Right atrium auricular region (tissue), 2 donors: Measurements from ENCODE around the gene TXNL4A. TPM values are rescaled to one million over a fixed set of nuclear protein-coding genes. Genes with fewer than 3 reads are reported as not detected.

Experiments used
- DNase-seq: peaks from one replicate; pipeline ENCODE4 v3.0.0-alpha.2; 2019; ENCODE audit warnings: low spot score
- H3K27ac ChIP-seq, 2 donors: fragments of 200-600 bp; sonication (generic); 1 replicate in 1 of 2; 2 replicates in 1 of 2; pipeline ENCODE4 v1.5.1; 2016 to 2019
- H3K27me3 ChIP-seq, 2 donors: fragments of 200-600 bp; sonication (generic); one replicate each; pipeline versions ENCODE4 v1.5.1 to v1.6.0; 2017 to 2019
- H3K36me3 ChIP-seq: fragments of 200-600 bp; sonication (generic); one replicate; pipeline ENCODE4 v1.5.1; 2016
- H3K4me1 ChIP-seq, 2 donors: fragments of 200-600 bp; sonication (generic); one replicate each; pipeline versions ENCODE4 v1.5.1 to v1.6.0; 2017 to 2019
- H3K4me3 ChIP-seq, 2 donors: fragments of 200-600 bp; sonication (generic); 1 replicate in 1 of 2; 2 replicates in 1 of 2; pipeline ENCODE4 v1.5.1; 2017 to 2019; ENCODE audit warnings: mild to moderate bottlenecking in 1 of 2, moderate library complexity in 1 of 2
- H3K9me3 ChIP-seq, 2 donors: fragments of 200-600 bp; sonication (generic); one replicate each; pipeline ENCODE4 v1.5.1; 2019
- CTCF ChIP-seq, 2 donors: fragments of 200-600 bp; sonication (generic); IDR thresholded peaks; one replicate each; pipeline ENCODE4 v1.5.1; 2019; ENCODE audit warnings: antibody characterized with exemption in 2 of 2
- total RNA-seq, 2 donors: library from RNA; depleted of rRNA; stranded (reverse); fragments of >200 nt; gene quantifications; one replicate each; pipeline ENCODE4 v1.1.0, GENCODE V29; 2016

The TXNL4A gene
- total RNA-seq, 2 donors from 2014 or later = 20.8 to 37.5 TPM

GRCh38 chr18:79965119-79965902 is 23.1 kb downstream of the TXNL4A start:
- no peaks in the 10 kb centered on the region for H3K27me3 ChIP-seq

GRCh38 chr18:79964330-79965118 is 23.8 kb downstream of the TXNL4A start, which contains the start of gene HSBP1L1:
Gene HSBP1L1, plus strand, starts transcription at chr18:79964643. Its CDS starts 93 bp downstream, at chr18:79964736.
- peak; percentile 12 to 53 for TF ChIP-seq CTCF (IDR thresholded peaks at IDR 0.05)
- Histone ChIP-seq H3K27me3 (no peaks in the 10 kb centered on the region), H3K4me1 (peaks cover 0 to 18% of the 10 kb centered on the region in 2 donors), H3K9me3 (no peaks in the 10 kb centered on the region), H3K4me3 (peak within 1 kb of the TSS; percentile 50 to 71), H3K36me3 (no peaks in the 10 kb centered on the region), H3K27ac (peak within 1 kb of the TSS; percentile 65 to 75)
- no peak for DNase-seq

More at GRCh38 chr18:79965119-79965902, 23.1 kb downstream of the TXNL4A start:
- Histone ChIP-seq H3K4me3 (peak overlapping the region; percentile 50 to 71), H3K36me3 (no peaks in the 10 kb centered on the region), H3K4me1 (peaks cover 0 to 18% of the 10 kb centered on the region in 2 donors), H3K9me3 (no peaks in the 10 kb centered on the region), H3K27ac (peak overlapping the region; percentile 65 to 75)
- TF ChIP-seq CTCF (IDR thresholded peaks at IDR 0.05) = no peak
- no peak for DNase-seq

GRCh38 chr18:79963658-79964329 is 24.6 kb downstream of the TXNL4A start:
- no peak for TF ChIP-seq CTCF (IDR thresholded peaks at IDR 0.05)
- peaks cover 0 to 18% of the 10 kb centered on the region in 2 donors for H3K4me1 ChIP-seq
- peak overlapping the region; percentile 50 to 71 for H3K4me3 ChIP-seq
- H3K9me3 ChIP-seq = no peaks in the 10 kb centered on the region
- H3K27ac ChIP-seq = peak overlapping the region; percentile 65 to 75
- H3K36me3 ChIP-seq = no peaks in the 10 kb centered on the region
- no peaks in the 10 kb centered on the region for H3K27me3 ChIP-seq
- no peak for DNase-seq

GRCh38 chr18:79962835-79963657 is 25.3 kb downstream of the TXNL4A start:
- no peak overlapping the region for H3K4me3 ChIP-seq
- DNase-seq = no peak
- no peak for TF ChIP-seq CTCF (IDR thresholded peaks at IDR 0.05)
- H3K36me3 ChIP-seq = no peaks in the 10 kb centered on the region
- no peak overlapping the region for H3K27ac ChIP-seq
- H3K27me3 ChIP-seq = no peaks in the 10 kb centered on the region
- H3K9me3 ChIP-seq = no peaks in the 10 kb centered on the region
- peaks cover 0 to 18% of the 10 kb centered on the region in 2 donors for H3K4me1 ChIP-seq

- H3K4me1 ChIP-seq = peaks cover 0 to 18% of the 10 kb centered on the region in 2 donors
- no peak overlapping the region for H3K27ac ChIP-seq
- H3K36me3 ChIP-seq = no peaks in the 10 kb centered on the region
- H3K4me3 ChIP-seq = no peak overlapping the region
- no peaks in the 10 kb centered on the region for H3K27me3 ChIP-seq
- DNase-seq = no peak
- H3K9me3 ChIP-seq = no peaks in the 10 kb centered on the region
- TF ChIP-seq CTCF (IDR thresholded peaks at IDR 0.05) = no peak
These were observed 26.1 kb downstream of the TXNL4A start for GRCh38 chr18:79962311-79962710.
